Loucy (cell line): Measurements from ENCODE around the gene TMEM181.
"Not testable (repeated sequence)": the region's sequence is repeated elsewhere in the genome, so short reads cannot be mapped to it uniquely, and the experiment has no call there.

Experiments used
- H2AFZ ChIP-seq: fragments of 200-600 bp; sonication (generic); 2 replicates; pipeline ENCODE4 v1.6.0; 2016; ENCODE audit warnings: antibody characterized with exemption, mild to moderate bottlenecking, low read length, moderate library complexity
- H3F3A ChIP-seq: fragments of 200-600 bp; 2 replicates; pipeline ENCODE4 v1.6.0; 2016; ENCODE audit warnings: antibody characterized with exemption, low read depth, mild to moderate bottlenecking
- H3K27me3 ChIP-seq: fragments of 200-600 bp; sonication (generic); 2 replicates; pipeline ENCODE4 v1.6.1; 2014; ENCODE audit warnings: low read length, mild to moderate bottlenecking; ENCODE audit not compliant: insufficient read depth, poor library complexity, severe bottlenecking
- H3K36me3 ChIP-seq: fragments of 200-600 bp; sonication (generic); 2 replicates; pipeline ENCODE4 v1.6.1; 2016; ENCODE audit warnings: low read length; ENCODE audit not compliant: insufficient read depth
- H3K4me1 ChIP-seq: fragments of 200-600 bp; sonication (generic); 2 replicates; pipeline ENCODE4 v1.5.1; 2014; ENCODE audit warnings: low read length, mild to moderate bottlenecking; ENCODE audit not compliant: insufficient read depth, poor library complexity, severe bottlenecking
- H3K4me2 ChIP-seq: fragments of 200-600 bp; sonication (generic); 2 replicates; pipeline ENCODE4 v1.6.0; 2014; ENCODE audit warnings: antibody characterized with exemption, low read length, low read depth, mild to moderate bottlenecking; ENCODE audit not compliant: poor library complexity, severe bottlenecking
- H3K4me3 ChIP-seq: fragments of 200-600 bp; sonication (generic); 2 replicates; pipeline ENCODE4 v1.5.1; 2014; ENCODE audit warnings: low read length, mild to moderate bottlenecking, mixed read lengths; ENCODE audit not compliant: poor library complexity, severe bottlenecking
- H3K79me2 ChIP-seq: fragments of 200-600 bp; sonication (generic); 2 replicates; pipeline ENCODE4 v1.6.1; 2014; ENCODE audit warnings: low read length; ENCODE audit not compliant: insufficient read depth
- H3K9ac ChIP-seq: fragments of 200-600 bp; sonication (generic); 2 replicates; pipeline ENCODE4 v1.6.0; 2014; ENCODE audit warnings: mild to moderate bottlenecking, low read depth, low read length, moderate library complexity; ENCODE audit not compliant: poor library complexity, severe bottlenecking
- H3K9me2 ChIP-seq: fragments of 200-600 bp; sonication (generic); replicated peaks from 2 replicates; pipeline ENCODE4 v1.6.1; 2016; ENCODE audit warnings: low read depth, low read length, mixed read lengths
- H3K9me3 ChIP-seq: fragments of 200-600 bp; sonication (generic); 2 replicates; pipeline ENCODE4 v1.6.1; 2014; ENCODE audit warnings: mild to moderate bottlenecking, antibody characterized with exemption, low read length, low read depth; ENCODE audit not compliant: insufficient read depth
- H4K20me1 ChIP-seq: fragments of 200-600 bp; sonication (generic); 2 replicates; pipeline ENCODE4 v1.6.0; 2014; ENCODE audit warnings: antibody characterized with exemption, low read length, mild to moderate bottlenecking; ENCODE audit not compliant: insufficient read depth, poor library complexity, severe bottlenecking
- CTCF ChIP-seq: fragments of 200-600 bp; sonication (generic); conservative IDR thresholded peaks from 2 replicates; pipeline ENCODE4 v1.5.1; 2014; ENCODE audit warnings: mild to moderate bottlenecking, antibody characterized with exemption, low read length
- EZH2phosphoT487 ChIP-seq: fragments of 200-600 bp; IDR thresholded peaks from 2 replicates; pipeline ENCODE4 v1.6.1; 2018; ENCODE audit warnings: antibody characterized with exemption, mild to moderate bottlenecking, moderate library complexity, borderline replicate concordance

The TMEM181 gene

GRCh38 chr6:158672726-158673125, 112.8 kb downstream of the TMEM181 start:
- Histone ChIP-seq H3K36me3 (no peaks in the 10 kb centered on the region), H3K79me2 (no peaks in the 10 kb centered on the region), H3K4me2 (no peak overlapping the region), H3F3A (no peaks in the 10 kb centered on the region), H3K9me2 (no peaks in the 10 kb centered on the region), H2AFZ (no peak overlapping the region), H3K4me1 (no peaks in the 10 kb centered on the region), H3K4me3 (no peak overlapping the region), H4K20me1 (no peaks in the 10 kb centered on the region), H3K9ac (no peak overlapping the region), H3K27me3 (peaks cover 13% of the 10 kb centered on the region), H3K9me3 (no peaks in the 10 kb centered on the region)
- TF ChIP-seq EZH2phosphoT487 (no peak), CTCF (no peak)

GRCh38 chr6:158674342-158675131, 114.6 kb downstream of the TMEM181 start:
- Histone ChIP-seq H3K9ac (no peak overlapping the region), H3K79me2 (no peaks in the 10 kb centered on the region), H3K9me3 (no peaks in the 10 kb centered on the region), H3K9me2 (no peaks in the 10 kb centered on the region), H2AFZ (no peak overlapping the region), H3K4me1 (no peaks in the 10 kb centered on the region), H4K20me1 (no peaks in the 10 kb centered on the region), H3K36me3 (no peaks in the 10 kb centered on the region), H3K27me3 (peaks cover 5% of the 10 kb centered on the region), H3K4me3 (no peak overlapping the region), H3K4me2 (no peak overlapping the region), H3F3A (no peaks in the 10 kb centered on the region)
- TF ChIP-seq EZH2phosphoT487, result no peak

GRCh38 chr6:158677094-158677493, 117.2 kb downstream of the TMEM181 start:
- not testable (repeated sequence) for H3K4me2 ChIP-seq, H3K4me3 ChIP-seq

GRCh38 chr6:158677906-158678578, 118.2 kb downstream of the TMEM181 start:
- Histone ChIP-seq H3K27me3 (peaks cover 3% of the 10 kb centered on the region), H3K4me2 (no peak overlapping the region), H3K4me3 (no peak overlapping the region), H3F3A (no peaks in the 10 kb centered on the region), H3K79me2 (no peaks in the 10 kb centered on the region), H4K20me1 (no peaks in the 10 kb centered on the region), H3K9me3 (no peaks in the 10 kb centered on the region), H3K9ac (no peak overlapping the region), H3K4me1 (no peaks in the 10 kb centered on the region), H2AFZ (no peak overlapping the region), H3K36me3 (no peaks in the 10 kb centered on the region), H3K9me2 (no peaks in the 10 kb centered on the region)
- no peak for TF ChIP-seq CTCF
- no peak for TF ChIP-seq EZH2phosphoT487

More at GRCh38 chr6:158677094-158677493, 117.2 kb downstream of the TMEM181 start:
- H3K27me3 ChIP-seq, H3K4me1 ChIP-seq, H3F3A ChIP-seq, H3K9me3 ChIP-seq, H3K9me2 ChIP-seq, H4K20me1 ChIP-seq, H2AFZ ChIP-seq, H3K79me2 ChIP-seq, H3K9ac ChIP-seq, H3K36me3 ChIP-seq: not testable (repeated sequence)
